Mesenteric fat pad (tissue), 1 donor: ENCODE data around the gene CD247. TPM values are rescaled to one million over a fixed set of nuclear protein-coding genes. Genes with fewer than 3 reads are reported as not detected.

Experiments used
- DNase-seq: peaks from one replicate; pipeline ENCODE4 v3.0.0-alpha.2; 2020; ENCODE audit warnings: low spot score
- total RNA-seq: library from RNA; stranded (reverse); fragmentation: NEBNext Ultra II Directional; extraction: Animal tissue kit (Norgen Biotek cat#: 25700); gene quantifications from one replicate; pipeline ENCODE4 v1.2.1, GENCODE V29; 2021
- donor health status: DM: yes; HTN: yes; CAD: no.

CD247 gene
- total RNA-seq, 1 donor from 2014 or later, result 2.1 TPM

DNA sequence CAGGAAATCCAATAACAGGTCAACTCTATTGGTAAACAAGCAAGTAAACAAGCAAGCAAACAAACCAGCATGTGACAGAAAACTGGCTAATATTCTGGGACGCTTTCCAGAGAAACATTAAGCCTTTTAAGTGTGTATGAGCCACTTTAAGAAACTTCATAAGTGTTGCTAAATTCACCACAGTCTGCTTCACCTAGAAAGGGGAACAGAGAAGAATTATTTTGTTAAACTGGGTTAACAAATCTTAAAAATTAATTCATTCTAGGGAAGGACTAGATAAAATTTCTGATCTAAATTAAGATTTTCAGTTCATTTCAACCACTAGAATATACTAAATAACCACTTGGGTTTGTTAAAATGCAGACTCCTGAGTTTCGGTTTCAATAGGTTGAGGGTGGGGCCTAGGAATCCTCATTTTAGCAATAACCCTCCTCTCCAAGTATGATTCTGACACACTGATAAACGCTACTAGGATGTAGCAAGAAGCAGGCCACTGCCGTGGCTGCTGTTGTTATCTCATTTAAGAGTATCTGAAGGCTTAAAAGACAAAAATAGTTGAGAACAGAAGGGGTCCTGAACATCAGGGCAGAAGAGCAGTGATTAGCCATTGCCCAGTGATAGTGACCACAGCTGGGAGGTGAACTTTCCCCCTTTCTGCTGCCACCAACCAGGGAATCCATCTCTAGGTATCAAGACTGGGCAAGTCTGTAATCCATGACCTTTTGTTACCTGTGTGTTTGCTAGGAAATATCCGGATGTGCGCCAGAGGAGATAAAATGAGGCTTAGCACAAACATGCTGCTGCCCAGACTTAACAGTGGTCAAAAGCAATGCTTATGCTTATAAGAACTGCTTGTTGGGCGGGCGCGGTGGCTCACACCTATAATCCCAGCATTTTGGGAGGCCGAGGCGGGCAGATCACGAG is 24.0 kb upstream of the CD247 start:
- DNase-seq, result no peak

DNA sequence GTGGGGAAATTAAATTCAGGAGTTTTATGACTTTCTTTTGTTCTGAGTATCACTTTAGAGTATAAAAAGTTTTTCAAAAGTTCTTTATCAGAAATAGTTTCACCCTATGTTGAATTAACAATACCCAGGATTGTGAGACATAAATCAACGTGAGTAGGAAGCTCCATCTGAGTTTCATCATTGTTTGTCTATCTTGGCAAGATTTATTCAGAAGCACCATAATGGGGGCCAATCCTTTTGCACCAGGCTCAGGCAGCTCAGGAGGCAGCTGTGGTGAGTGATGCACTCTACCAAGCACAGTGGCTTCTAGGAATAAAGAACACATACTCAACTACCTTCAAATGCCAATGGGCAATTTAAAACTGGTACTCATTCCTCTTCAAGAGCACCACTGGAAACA is 23.3 kb upstream of the CD247 start:
- DNase-seq, result no peak

DNA sequence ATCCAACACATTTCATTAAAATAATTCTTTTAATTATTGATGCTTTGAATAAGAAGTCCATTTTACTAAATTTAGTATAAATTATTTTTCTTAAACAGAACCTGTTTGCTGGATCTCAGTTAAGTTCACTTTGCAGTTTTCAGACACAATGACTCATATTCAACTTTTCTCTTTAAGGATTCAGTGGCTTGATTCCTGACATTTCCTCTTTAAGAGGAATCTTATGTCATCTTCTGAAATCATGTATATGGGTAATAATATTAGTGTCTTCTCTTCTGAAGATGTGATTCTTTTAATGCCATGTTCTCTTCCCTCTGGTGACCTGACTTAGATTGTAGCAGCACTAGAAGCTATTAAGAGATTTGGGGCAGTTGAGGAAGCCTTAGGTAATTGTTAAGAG is 22.7 kb upstream of the CD247 start:
- DNase-seq, result no peak

DNA sequence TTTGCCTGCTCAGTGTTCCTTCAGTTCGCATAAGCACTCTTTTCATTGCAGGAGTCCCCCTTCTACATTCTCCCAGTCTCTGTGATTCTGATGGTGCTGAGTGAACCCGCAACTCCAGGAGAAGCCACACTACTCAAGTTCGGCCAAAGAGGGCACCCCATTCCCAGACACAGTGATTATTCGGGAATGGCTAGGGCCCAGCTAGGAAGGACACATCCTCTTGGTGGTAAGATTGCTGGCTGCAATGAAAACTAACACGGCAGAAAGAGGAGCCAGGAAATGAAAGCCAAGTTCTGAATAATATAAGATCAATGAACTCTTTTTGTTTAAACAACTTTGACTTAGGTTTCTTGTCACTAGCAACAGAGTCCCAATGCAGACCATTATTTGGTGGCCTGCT is 20.3 kb upstream of the CD247 start:
- DNase-seq, result no peak

DNA sequence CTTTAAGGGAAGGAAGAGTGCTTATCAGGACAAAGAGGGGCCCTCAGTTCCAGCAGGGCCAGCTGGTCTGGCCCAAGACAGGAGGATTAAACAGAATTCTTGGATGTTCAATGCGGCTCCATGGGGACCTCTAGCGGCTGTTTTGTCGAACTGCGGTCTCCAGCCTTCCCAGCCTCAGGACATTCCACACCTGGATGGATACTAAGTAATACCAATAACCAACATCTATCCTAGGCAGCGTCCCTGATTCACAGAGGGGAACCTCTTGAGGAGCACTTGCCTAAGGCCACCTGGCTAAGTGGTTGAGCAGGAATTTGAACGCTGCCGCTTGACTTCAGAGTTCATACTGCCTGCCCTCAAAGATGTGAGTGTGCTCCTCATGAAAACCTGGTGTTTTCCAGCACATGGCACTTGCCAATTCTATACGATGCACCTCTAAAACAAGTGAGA is 15.5 kb upstream of the CD247 start:
- DNase-seq, result no peak

DNA sequence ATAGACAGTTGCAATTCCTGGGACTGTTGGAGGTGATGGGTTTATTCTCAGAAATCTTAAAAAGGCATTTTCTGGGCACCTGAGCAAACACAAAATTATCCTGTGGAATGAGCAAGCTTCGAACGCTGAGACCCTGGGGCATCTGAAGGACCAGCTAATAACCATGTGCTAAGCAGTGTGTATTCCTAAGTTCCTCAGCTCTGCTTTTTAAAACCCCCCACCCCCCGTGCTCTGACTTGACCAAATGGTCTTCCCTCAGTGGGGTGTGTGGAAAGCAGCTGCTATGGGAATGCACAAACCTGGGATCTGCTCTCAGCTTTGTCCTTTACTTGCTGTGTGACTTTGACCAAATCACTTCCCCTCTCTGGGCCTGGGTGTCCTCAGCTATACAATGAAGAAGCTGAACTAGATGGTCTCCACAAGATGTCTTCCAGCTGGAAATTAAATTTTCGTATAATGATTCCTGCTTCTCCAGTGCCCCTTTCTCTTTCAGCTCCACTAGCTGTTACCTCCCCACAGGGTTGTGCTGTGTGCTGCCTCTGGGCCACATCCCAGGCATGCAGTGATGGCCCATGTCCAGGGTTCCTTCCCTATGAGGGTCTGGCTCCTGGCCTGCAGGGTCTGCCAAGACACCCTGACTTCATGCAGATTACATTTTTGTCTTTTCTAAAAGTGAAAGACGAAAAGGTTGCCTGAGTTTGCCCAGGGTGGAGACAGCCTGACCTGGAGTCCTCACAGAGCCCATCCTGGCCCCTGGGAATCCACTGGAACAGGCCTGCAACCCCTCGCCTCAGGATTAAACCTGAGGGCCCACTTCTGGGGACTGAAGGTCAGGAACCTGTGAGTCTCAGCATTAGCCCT is 14.9 kb upstream of the CD247 start:
- DNase-seq, result no peak

DNA sequence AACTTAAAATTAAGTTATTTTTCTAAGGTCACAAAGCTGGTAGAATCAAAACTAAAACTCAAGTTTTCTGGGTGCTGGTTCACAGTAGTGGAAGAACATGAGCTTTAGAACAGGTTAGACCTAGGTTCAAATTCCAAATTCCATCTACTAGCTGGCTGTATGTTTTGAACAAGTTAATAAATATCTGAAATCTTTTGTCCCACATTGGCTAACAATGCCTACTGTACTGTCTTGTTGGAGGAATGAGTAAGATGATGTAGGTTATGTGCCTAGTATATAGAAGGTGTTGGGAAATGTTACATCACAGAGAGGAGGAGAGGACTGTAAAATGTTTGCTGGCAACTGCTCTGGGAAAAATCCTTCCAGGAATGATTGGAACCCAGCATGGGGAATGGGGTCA is 14.0 kb upstream of the CD247 start:
- no peak for DNase-seq

DNA sequence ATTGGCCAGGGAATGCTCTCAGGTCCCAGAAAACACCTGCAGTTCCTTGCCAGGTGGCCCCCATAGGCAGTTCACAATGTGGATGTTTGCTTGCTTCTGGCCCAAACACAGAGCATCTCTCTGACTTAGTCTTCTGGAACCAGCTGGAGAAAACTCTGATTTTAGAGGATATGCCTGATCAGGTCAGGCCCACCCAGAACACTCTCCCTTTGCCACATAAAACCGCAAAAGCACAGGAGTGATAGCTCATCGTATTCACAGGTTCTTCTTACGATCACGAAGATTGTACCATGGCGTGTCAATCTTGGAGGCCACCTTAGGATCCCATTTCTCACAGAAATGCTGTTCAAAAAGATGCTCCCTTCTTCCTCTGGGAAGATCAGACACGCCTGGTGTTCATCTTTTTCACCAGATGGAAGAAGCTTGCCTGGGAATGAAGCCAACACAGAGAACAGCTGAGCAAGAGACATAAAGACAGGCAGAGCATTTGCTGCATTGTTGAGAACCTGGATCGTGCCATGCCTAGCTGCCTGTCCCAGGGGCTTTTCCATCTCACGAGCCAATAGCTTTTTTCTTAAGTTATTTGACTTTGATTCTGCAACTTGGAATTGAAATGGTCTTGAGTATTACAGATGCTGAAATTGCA is 11.6 kb upstream of the CD247 start:
- DNase-seq, result no peak

DNA sequence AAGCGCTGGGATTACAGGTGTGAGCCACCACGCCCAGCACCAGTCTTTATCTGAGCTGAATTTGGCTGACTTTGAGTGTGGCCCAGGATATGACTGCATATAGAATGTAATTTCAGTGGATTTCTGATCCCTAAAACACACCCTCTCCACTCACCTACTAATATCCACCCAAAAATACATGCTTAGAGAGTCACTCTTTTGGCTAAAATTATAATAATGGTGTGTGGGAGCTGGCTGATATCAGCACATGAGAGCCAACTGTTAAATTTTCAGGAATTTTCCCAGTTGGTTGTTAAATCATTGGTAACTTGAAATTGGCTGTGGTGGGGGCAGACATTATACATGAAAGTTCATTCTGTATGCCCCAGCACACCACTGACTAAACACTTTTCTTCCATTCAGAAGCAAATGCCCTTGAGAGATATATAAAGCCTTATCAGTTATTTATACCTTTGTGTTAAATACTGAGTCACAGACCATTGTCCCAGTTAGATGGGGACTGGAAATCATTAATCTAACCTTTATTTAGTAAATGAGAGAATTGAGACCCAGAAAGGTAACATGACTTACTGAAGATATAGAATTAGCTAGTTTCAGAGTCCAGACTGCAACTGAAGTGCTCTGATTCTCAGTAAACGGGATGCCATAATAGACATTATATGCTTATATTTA is 9.9 kb upstream of the CD247 start:
- DNase-seq, result no peak

DNA sequence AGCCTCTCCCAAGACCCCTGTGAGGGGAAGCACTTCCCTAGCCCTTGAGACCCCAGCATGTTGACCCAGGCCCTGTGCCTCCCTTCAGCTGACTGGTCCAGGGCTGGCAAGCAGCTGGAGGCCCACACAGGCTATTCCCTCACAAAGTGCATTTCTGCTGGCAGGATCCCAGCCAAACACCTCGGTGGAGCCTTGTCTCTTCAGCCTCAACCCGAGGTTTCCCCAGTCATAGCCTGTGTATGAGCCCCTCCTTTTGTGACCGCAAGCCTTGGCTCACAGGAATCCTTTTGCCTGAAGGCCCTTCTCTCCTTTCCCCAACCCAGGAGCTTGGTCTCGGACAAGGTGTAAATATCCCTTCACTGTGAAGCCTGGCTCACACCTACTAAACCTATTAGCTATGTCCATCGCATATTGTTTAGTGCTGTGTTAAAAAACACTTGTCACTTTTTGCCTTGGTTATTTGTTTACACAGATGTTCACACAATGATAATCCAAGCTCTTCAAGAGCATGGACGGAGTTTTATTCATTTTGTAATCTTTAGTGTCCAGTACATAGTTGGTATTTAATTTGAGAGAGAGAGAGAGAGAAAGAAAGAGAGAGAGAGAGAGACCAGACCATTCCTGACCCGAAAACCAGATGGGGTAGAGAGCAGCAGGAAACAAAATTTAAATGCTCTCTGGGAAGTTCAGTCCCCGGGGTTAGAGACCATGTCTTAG is 8.5 kb upstream of the CD247 start:
- DNase-seq, result no peak

DNA sequence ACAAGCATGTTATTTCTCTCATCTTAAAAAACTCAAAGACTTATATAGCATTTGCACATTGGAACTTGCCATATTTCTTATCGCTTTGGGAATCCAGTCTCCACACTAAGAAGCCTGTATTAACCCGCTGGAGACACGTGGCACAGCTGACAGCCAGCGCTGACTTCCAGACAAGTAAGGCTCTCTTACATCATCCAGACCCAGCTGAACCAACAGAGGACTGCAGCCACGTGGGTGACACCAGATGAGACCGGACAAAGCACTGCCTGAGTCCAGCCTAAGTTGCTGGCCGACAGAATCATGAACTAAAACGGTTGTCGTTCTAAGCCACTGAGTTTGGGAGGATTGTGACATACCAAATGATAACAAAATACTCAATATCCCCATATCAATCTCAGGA is 6.3 kb upstream of the CD247 start:
- no peak for DNase-seq

DNA sequence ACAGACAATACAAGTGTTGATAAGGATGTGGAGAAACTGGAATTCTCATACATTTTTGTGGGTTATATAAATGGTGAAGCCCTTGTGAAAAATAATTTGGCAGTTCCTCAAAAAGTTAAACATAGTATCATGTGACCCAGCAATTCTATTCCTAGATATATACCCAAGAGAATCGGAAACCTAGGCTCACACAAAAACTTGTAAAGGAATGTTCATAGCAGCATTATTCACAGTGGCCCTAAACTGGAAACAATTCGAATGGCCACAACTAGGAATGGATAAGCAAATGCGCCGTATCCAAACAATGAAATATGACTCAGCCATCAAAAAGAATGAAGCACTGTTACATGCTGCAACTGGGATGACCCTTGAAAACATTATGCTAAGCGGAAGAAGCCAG is 3.9 kb upstream of the CD247 start:
- DNase-seq, result no peak

DNA sequence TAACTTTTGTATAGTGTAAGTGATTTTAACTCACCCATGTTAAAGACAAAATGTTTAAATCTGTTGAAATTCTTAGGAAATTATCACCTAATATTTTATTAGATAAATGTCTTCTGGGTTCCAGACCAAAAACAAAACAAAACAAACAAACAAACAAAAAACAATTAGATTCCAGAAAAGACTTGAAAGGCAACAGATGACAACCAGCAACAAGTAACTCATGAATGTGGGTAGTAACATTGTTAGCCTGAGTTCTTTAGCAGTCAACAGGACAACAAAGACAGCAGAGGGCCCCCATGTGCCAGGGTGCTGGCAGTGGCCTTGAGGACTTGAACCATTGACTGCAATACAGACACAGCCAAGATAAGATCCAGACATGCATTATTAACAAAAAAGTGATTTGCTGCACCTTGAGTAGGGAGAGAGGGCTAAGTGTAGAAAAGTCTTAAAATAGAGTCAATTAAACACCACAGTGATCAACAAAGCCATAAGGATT is 2.4 kb upstream of the CD247 start:
- no peak for DNase-seq

DNA sequence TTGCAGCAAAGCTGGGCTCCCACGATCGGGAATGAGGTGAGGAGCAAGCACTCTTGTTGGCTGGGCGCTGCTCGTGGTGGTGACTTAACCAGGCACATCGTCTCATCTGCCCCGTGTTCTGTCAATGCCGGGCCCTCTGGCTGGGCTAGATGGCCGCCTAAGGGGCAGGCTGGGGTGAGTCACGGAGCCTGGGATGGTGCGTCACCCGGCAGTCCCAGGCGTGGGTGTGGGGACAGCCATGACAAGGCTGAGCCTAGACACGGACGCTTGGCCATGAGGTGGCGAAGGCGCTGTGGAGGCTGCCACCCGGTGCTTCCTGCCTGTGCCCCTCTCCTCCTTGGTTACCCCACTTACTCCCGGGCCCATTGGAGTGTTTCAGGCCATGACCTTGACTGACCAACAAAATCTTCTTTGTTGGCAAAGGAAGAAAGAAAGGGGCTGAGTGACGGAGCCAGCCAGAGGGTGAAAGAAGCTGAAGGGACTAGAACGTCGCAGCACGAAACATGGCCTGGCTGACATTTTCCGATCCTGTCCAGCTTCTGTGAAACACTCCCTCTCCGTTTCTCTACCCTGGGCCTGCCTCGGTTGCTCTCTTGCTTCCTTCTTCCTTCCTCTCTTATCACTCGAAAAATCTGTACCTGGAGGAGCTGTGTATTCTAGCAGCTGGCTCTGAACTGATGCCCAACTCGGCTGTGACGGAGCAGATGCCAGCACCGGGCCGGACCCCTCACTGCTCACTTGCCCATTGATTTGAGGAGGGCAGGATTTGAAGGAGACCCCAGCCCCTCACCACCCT is 596 bp downstream of the CD247 start:
- no peak for DNase-seq

DNA sequence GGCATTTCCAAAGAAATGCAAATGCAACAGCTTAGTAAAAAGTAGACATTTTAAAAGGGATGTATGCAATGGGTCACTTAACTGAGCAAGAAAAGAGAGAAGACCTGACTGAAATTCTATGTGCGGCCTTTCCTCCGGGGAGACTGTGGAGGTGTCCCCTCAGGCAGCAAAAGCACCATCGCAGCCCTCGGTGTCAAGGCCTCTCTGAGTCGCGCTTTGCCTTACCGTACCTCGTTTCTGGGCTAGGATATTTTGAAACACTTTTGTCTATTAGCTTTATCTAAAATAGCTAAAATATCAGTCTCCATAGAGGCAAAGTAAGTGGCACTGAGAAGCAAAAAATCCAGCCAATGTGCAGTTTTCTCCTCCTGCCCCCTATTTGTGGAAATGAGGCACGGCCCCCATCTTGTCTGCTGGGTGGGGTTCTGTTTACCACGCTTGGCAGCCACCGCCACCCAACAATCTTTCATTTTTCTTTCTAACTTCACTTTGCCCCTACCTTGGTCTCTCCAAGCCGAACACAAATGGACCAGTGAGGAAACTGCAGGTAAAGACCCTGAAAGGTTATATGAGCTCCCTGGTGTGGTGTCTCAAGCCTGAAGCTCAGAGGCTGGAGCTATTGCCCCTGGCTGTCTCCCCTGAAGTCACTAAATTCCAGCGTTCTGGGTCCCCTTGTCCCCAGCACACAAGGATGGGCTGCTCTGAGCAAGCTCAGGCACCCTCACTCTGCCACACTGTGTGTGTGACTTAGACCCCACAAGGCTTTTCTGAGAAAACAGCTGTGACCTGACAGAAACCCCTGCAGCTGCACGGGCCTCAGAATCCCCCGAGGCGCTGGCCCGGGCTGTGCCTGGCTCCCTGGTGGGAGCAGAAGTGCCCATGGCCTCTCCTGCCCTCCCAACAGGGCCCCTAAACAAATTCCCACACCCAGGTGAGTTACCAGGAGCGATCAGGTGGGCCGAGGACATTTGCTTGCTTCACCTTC is 1.6 kb downstream of the CD247 start:
- DNase-seq, result no peak

DNA sequence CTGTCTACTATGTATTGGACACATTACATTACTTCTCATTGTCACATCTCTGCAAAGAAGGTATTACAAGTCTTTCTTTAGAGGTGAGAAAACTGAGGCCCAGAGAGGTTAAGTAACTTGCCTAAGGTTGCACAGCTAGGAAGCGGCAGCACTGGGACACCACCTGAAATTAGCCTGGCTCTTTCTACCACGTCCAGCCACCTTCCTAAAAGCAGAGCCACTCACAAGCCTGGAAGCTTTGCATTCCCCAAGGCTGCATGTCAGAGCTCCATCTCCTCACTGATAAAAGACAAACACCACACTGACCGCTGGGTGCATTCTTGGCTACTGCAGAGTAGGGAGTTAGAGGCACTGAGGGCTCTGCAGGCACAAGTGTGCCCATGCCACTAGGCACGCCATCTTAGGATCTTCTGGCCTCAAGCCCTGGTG is 2.4 kb downstream of the CD247 start:
- no peak for DNase-seq

DNA sequence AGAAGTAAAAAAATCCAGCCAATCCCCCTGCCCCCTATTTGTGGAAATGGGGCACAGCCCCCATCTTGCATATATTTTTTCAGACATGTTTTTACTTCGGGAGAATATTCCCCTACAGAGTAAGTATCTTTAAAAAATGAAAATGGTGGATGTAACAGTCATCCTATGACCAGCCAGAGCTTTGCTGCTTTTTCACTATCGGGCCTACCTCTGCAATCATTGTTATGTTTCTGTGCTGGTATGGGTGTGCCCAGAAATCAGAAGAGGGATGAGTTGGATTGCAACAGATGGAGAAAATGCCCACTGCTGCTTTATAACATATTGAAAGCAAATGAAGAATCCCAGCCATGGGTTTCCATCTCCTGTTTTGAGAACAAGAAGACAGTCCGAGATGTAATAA is 2.9 kb downstream of the CD247 start:
- no peak for DNase-seq

DNA sequence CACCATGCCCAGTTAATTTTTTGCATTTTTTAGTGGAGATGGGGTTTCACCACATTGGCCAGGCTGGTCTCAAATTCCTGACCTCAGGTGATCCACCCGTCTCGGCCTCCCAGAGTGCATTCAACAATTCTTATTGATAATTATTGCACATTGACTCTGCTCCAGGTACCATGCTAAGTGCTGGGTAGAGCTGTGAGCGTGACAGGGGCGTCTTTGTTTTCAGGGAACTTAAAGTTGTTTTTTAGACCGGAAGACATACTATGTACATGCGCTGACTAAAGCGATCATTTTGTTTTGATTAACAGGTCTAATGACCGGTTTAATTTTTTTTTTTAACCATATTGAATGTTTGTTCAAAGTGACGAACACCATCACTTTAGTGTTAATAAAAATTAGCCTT is 4.0 kb downstream of the CD247 start:
- DNase-seq, result no peak
